Mesendoderm (in vitro differentiated cells): ENCODE data around the gene TMOD1.

ENCODE experiments used
- DNase-seq: peaks from one replicate; pipeline ENCODE4 v3.0.0; 2013
- H2AK5ac ChIP-seq: 2 replicates; pipeline ENCODE4 v1.6.1; 2013; ENCODE audit warnings: low read length, inconsistent platforms
- H2BK120ac ChIP-seq: 2 replicates; pipeline ENCODE4 v1.6.1; 2013; ENCODE audit warnings: low read depth, mild to moderate bottlenecking, low read length, moderate library complexity, mixed read lengths
- H2BK15ac ChIP-seq: replicated peaks from 2 replicates; pipeline ENCODE4 v1.6.1; 2013; ENCODE audit warnings: low read depth, mild to moderate bottlenecking, moderate library complexity
- H2BK5ac ChIP-seq: 2 replicates; pipeline ENCODE4 v1.6.1; 2013; ENCODE audit warnings: low read length, inconsistent platforms
- H3K18ac ChIP-seq: 2 replicates; pipeline ENCODE4 v1.6.1; 2013; ENCODE audit warnings: mild to moderate bottlenecking, low read length, mixed read lengths
- H3K23ac ChIP-seq: one replicate; pipeline ENCODE4 v1.6.1; 2013; ENCODE audit warnings: low read length
- H3K27ac ChIP-seq: 2 replicates; pipeline ENCODE4 v1.5.1; 2013; ENCODE audit warnings: low read depth, mild to moderate bottlenecking, inconsistent platforms, low read length, moderate library complexity
- H3K27me3 ChIP-seq: 2 replicates; pipeline ENCODE4 v1.6.1; 2013; ENCODE audit warnings: low read length, control low read depth, mild to moderate bottlenecking, inconsistent platforms; ENCODE audit not compliant: insufficient read depth, poor library complexity
- H3K36me3 ChIP-seq: 2 replicates; pipeline ENCODE4 v1.6.1; 2013; ENCODE audit warnings: low read length, inconsistent platforms; ENCODE audit not compliant: control insufficient read depth, insufficient read depth
- H3K4ac ChIP-seq: one replicate; pipeline ENCODE4 v1.6.1; 2013; ENCODE audit warnings: low read depth, mild to moderate bottlenecking, low read length, moderate library complexity
- H3K4me1 ChIP-seq: 2 replicates; pipeline ENCODE4 v1.6.1; 2013; ENCODE audit warnings: low read depth, low read length, inconsistent platforms; ENCODE audit not compliant: control insufficient read depth
- H3K4me2 ChIP-seq: 2 replicates; pipeline ENCODE4 v1.6.1; 2013; ENCODE audit warnings: low read length
- H3K4me3 ChIP-seq: 2 replicates; pipeline ENCODE4 v1.5.1; 2013; ENCODE audit warnings: mild to moderate bottlenecking, low read length
- H3K56ac ChIP-seq: one replicate; pipeline ENCODE4 v1.6.1; 2013; ENCODE audit warnings: low read length
- H3K79me1 ChIP-seq: 2 replicates; pipeline ENCODE4 v1.6.1; 2013; ENCODE audit warnings: low read length, inconsistent platforms
- H3K79me2 ChIP-seq: 2 replicates; pipeline ENCODE4 v1.6.1; 2013; ENCODE audit warnings: mild to moderate bottlenecking, low read length; ENCODE audit not compliant: control insufficient read depth, insufficient read depth
- H3K9ac ChIP-seq: 2 replicates; pipeline ENCODE4 v1.6.1; 2013; ENCODE audit warnings: low read length, inconsistent platforms
- H4K5ac ChIP-seq: one replicate; pipeline ENCODE4 v1.6.1; 2013; ENCODE audit warnings: low read length
- H4K8ac ChIP-seq: one replicate; pipeline ENCODE4 v1.6.1; 2013; ENCODE audit warnings: low read depth, mild to moderate bottlenecking, control low read depth, low read length, moderate library complexity
- WGBS: extraction: QIAGEN DNeasy Blood & Tissue Kit; methylation state at CpG from one replicate; pipeline ENCODE4 v1.1.7; 2013; ENCODE audit warnings: low lambda C conversion rate, missing lambda C conversion rate; ENCODE audit not compliant: insufficient coverage; ENCODE audit errors: extremely low coverage; 5-methylcytosine and 5-hydroxymethylcytosine counted together

TMOD1 gene

DNA sequence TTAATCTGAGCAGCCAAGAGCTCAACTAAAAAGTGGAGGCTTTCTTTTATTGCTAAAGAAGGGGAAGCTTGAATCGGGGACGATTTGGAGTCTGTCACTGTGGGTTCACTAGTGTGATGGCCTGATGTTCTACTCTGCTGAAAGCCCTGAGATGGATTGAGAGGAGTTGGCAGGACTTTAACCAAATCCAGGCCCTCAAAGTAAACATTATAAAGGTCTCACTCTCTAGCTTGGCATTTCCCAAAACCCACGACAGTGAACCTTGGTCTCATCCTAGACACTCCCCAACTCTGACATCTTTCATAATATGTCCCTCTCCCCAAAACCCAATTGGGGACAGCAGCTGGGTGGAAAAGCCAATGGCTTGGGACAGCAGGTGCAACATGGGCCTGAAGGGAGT is 32.7 kb downstream of the TMOD1 start:
- WGBS: no CpG with 5 or more reads among the region's 3 CpGs
- no peaks in the 10 kb centered on the region for H3K79me1 ChIP-seq
- H3K4ac ChIP-seq: no peak overlapping the region
- no peaks in the 10 kb centered on the region for H3K27me3 ChIP-seq
- no peaks in the 10 kb centered on the region for H3K4me1 ChIP-seq
- H3K23ac ChIP-seq: no peak overlapping the region
- no peak for DNase-seq
- H4K5ac ChIP-seq: no peak overlapping the region
- H3K4me2 ChIP-seq: no peak overlapping the region
- H3K27ac ChIP-seq: no peak overlapping the region
- no peak overlapping the region for H2BK15ac ChIP-seq
- no peak overlapping the region for H2BK5ac ChIP-seq
- no peak overlapping the region for H3K56ac ChIP-seq
- H3K4me3 ChIP-seq: no peak overlapping the region
- no peak overlapping the region for H3K18ac ChIP-seq
- H3K79me2 ChIP-seq: no peaks in the 10 kb centered on the region
- no peak overlapping the region for H2BK120ac ChIP-seq
- no peaks in the 10 kb centered on the region for H3K36me3 ChIP-seq
- H3K9ac ChIP-seq: no peak overlapping the region
- no peak overlapping the region for H2AK5ac ChIP-seq
- no peak overlapping the region for H4K8ac ChIP-seq

DNA sequence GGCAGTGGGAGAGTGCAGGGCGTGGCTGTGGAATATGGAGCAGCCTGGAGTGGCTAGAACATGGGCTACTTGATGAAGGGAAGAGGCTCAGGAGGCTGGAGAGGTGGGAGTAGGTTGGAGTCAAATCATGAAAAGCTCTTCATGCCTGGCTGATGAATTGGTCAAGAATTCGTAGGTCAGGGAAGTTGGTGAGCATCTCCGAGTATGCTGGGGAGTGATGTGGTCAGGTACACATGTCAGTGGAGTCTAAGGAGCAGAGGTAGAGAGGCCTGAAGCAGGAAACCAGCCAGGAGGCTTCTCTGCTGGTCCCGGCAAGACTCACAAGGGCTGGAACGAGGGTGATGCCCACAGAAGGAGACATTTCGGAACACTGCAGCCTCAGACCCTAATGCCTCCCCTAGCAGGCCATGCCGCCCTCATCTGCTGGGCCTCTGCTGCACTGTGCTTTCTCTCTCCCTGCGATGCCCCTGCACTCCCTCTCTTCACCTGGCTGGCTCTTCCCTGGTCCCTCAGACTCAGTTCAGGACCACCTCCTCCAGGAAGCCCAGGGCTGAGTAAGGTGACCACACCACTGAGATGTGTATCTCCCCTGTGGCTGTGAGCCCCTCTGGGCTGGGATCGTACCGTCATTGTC is 33.6 kb downstream of the TMOD1 start:
- WGBS: no CpG with 5 or more reads among the region's 10 CpGs
- H3K27ac ChIP-seq: no peak overlapping the region
- H3K27me3 ChIP-seq: no peaks in the 10 kb centered on the region
- H4K8ac ChIP-seq: no peak overlapping the region
- no peak overlapping the region for H2AK5ac ChIP-seq
- no peak overlapping the region for H2BK5ac ChIP-seq
- no peak overlapping the region for H2BK120ac ChIP-seq
- no peak overlapping the region for H3K4me3 ChIP-seq
- H4K5ac ChIP-seq: no peak overlapping the region
- no peak for DNase-seq
- H3K4ac ChIP-seq: no peak overlapping the region
- no peak overlapping the region for H3K4me2 ChIP-seq
- no peak overlapping the region for H2BK15ac ChIP-seq
- no peak overlapping the region for H3K23ac ChIP-seq
- H3K18ac ChIP-seq: no peak overlapping the region
- no peak overlapping the region for H3K9ac ChIP-seq
- no peaks in the 10 kb centered on the region for H3K36me3 ChIP-seq
- no peaks in the 10 kb centered on the region for H3K79me2 ChIP-seq
- H3K56ac ChIP-seq: no peak overlapping the region
- H3K79me1 ChIP-seq: no peaks in the 10 kb centered on the region
- no peaks in the 10 kb centered on the region for H3K4me1 ChIP-seq

DNA sequence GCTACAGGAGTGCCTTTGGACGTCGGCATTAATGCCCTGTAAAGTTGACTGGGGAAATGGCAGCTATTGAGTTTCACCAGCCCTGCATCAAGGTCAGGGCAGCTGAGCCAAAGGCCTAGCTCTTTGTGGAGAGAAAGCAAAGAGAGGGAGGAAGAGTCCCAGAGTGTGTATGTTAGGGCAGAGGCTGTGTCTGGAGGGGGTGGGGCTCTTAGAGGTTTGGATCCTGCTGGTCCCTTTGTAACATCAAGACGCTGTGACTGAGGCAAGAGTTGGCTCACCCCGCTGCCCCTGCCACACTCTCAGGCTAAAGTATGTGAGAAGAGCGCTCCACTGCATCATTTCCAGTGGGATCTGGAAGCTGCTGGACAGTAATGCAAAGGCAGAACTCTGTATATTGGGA is 34.3 kb downstream of the TMOD1 start:
- Histone ChIP-seq H3K56ac (no peak overlapping the region), H2BK120ac (no peak overlapping the region), H2AK5ac (no peak overlapping the region), H3K79me1 (no peaks in the 10 kb centered on the region), H3K4me1 (no peaks in the 10 kb centered on the region), H2BK5ac (no peak overlapping the region), H3K27me3 (no peaks in the 10 kb centered on the region), H3K18ac (no peak overlapping the region), H4K5ac (no peak overlapping the region), H3K27ac (no peak overlapping the region), H3K23ac (no peak overlapping the region), H3K4ac (no peak overlapping the region), H2BK15ac (no peak overlapping the region), H3K79me2 (no peaks in the 10 kb centered on the region), H3K9ac (no peak overlapping the region), H4K8ac (no peak overlapping the region), H3K4me2 (no peak overlapping the region), H3K4me3 (no peak overlapping the region), H3K36me3 (no peaks in the 10 kb centered on the region)
- DNase-seq: no peak
- no CpG with 5 or more reads among the region's 5 CpGs for WGBS

DNA sequence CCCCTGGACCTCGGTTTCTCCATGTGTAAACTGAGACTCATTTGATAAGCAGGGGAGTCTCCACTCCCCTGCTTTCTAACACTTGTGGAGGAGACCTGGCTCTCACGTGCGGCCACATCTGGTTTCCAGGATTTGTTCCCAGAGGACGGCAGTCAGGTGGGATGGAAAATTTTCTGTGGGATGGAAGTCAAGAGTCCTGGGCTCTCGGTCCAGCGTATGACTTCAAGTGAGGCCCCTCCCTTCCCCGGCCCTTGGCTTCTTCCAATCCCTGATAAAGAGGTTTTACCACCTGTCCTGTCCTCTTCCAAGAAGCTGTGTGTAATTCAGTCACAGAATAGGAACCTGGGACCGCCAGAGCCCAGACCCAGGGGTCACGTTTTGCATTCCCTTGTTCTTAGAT is 35.0 kb downstream of the TMOD1 start:
- no peak for DNase-seq
- Histone ChIP-seq H3K79me2 (no peaks in the 10 kb centered on the region), H4K8ac (no peak overlapping the region), H3K4me2 (no peak overlapping the region), H3K23ac (no peak overlapping the region), H4K5ac (no peak overlapping the region), H3K4me3 (no peak overlapping the region), H3K27ac (no peak overlapping the region), H3K79me1 (no peaks in the 10 kb centered on the region), H2BK5ac (no peak overlapping the region), H2BK15ac (no peak overlapping the region), H3K9ac (no peak overlapping the region), H3K4ac (no peak overlapping the region), H3K18ac (no peak overlapping the region), H2AK5ac (no peak overlapping the region), H3K4me1 (no peaks in the 10 kb centered on the region), H2BK120ac (no peak overlapping the region), H3K56ac (no peak overlapping the region), H3K36me3 (no peaks in the 10 kb centered on the region), H3K27me3 (no peaks in the 10 kb centered on the region)
- WGBS: no CpG with 5 or more reads among the region's 9 CpGs

DNA sequence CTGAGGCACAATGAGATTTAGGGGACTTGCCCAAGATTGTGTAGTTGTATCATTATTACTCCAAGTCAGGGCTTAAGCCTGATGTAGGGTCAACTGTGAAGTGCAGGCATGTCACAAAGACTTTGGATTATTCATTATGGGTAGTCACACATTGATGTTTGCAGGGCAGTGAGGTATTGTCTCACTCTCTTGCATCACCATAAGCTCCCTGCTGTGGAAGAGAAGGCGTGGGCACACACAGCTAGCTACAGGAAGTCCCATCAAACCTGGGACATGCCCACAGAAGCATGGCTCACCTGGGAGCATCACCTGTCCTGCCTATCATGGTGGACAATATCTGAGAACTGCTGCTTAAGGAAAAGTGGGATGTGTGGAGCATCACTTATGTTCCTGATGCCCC is 42.1 kb downstream of the TMOD1 start:
- Histone ChIP-seq H3K79me1 (no peaks in the 10 kb centered on the region), H2AK5ac (no peak overlapping the region), H4K5ac (no peak overlapping the region), H3K4ac (no peak overlapping the region), H3K4me1 (no peaks in the 10 kb centered on the region), H2BK15ac (no peak overlapping the region), H4K8ac (no peak overlapping the region), H3K36me3 (no peaks in the 10 kb centered on the region), H3K56ac (no peak overlapping the region), H2BK5ac (no peak overlapping the region), H3K4me2 (no peak overlapping the region), H3K4me3 (no peak overlapping the region), H3K79me2 (no peaks in the 10 kb centered on the region), H3K23ac (no peak overlapping the region), H3K18ac (no peak overlapping the region), H3K27ac (no peak overlapping the region), H3K9ac (no peak overlapping the region), H3K27me3 (no peaks in the 10 kb centered on the region), H2BK120ac (no peak overlapping the region)
- WGBS: no CpG with 5 or more reads among the region's 1 CpG
- peak; percentile 14 for DNase-seq

DNA sequence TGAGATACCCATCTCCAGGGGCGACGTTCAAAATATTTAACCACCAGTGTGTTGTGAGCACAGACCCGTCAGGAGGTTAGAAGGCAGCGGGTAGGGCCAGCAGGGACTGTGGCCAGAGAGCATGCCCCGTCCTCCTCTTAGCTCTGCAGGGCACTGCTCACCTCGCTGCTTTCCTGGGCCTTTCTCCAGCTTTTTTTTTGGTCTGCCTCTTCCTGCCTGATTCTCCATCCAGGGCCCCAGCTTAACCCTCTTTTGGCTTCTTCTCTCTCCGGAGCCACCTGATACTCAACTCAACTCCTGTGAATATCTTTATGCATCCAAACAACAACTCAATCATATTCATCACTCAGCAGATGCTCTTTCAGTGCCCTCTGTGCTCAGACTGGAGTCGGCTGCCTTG is 44.0 kb downstream of the TMOD1 start:
- H4K5ac ChIP-seq: no peak overlapping the region
- H3K79me1 ChIP-seq: no peaks in the 10 kb centered on the region
- H3K9ac ChIP-seq: no peak overlapping the region
- H3K4me1 ChIP-seq: no peaks in the 10 kb centered on the region
- H2BK120ac ChIP-seq: no peak overlapping the region
- H3K18ac ChIP-seq: no peak overlapping the region
- no peak overlapping the region for H3K4me3 ChIP-seq
- no peak overlapping the region for H3K56ac ChIP-seq
- no peak for DNase-seq
- no peak overlapping the region for H4K8ac ChIP-seq
- H2AK5ac ChIP-seq: no peak overlapping the region
- no peak overlapping the region for H3K27ac ChIP-seq
- no CpG with 5 or more reads among the region's 8 CpGs for WGBS
- no peak overlapping the region for H3K4ac ChIP-seq
- H3K23ac ChIP-seq: no peak overlapping the region
- no peaks in the 10 kb centered on the region for H3K36me3 ChIP-seq
- no peaks in the 10 kb centered on the region for H3K27me3 ChIP-seq
- no peaks in the 10 kb centered on the region for H3K79me2 ChIP-seq
- H2BK15ac ChIP-seq: no peak overlapping the region
- H2BK5ac ChIP-seq: no peak overlapping the region
- H3K4me2 ChIP-seq: no peak overlapping the region
